H9 (cell line): ENCODE results near the gene MPPE1. TPM values are rescaled to one million over a fixed set of nuclear protein-coding genes. Genes with fewer than 3 reads are reported as not detected.

Experiments used
- DNase-seq: peaks from one replicate; pipeline ENCODE4 v3.0.0-alpha.2; 2017
- H2AFZ ChIP-seq: one replicate; pipeline ENCODE4 v1.6.1; 2013; ENCODE audit warnings: mild to moderate bottlenecking, low read length, control low read depth, moderate library complexity
- H2AK5ac ChIP-seq: 2 replicates; pipeline ENCODE4 v1.6.1; 2013; ENCODE audit warnings: low read length, control low read depth, mixed read lengths; ENCODE audit not compliant: insufficient read length
- H2BK120ac ChIP-seq: one replicate; pipeline ENCODE4 v1.6.1; 2013; ENCODE audit warnings: low read depth, mild to moderate bottlenecking, low read length, control low read depth, inconsistent platforms; ENCODE audit not compliant: poor library complexity, severe bottlenecking
- H2BK12ac ChIP-seq: 2 replicates; pipeline ENCODE4 v1.6.1; 2013; ENCODE audit warnings: low read length, control low read depth, mixed read lengths, low read depth; ENCODE audit not compliant: insufficient read length
- H2BK15ac ChIP-seq: 2 replicates; pipeline ENCODE4 v1.6.1; 2013; ENCODE audit warnings: low read depth, low read length, control low read depth
- H2BK20ac ChIP-seq: one replicate; pipeline ENCODE4 v1.6.1; 2013; ENCODE audit warnings: low read depth, mild to moderate bottlenecking, low read length, control low read depth, inconsistent platforms; ENCODE audit not compliant: poor library complexity, severe bottlenecking
- H2BK5ac ChIP-seq: 2 replicates; pipeline ENCODE4 v1.6.1; 2013; ENCODE audit warnings: low read length, control low read depth, mixed read lengths; ENCODE audit not compliant: insufficient read length
- H3K14ac ChIP-seq: 2 replicates; pipeline ENCODE4 v1.6.1; 2013; ENCODE audit warnings: low read length, control low read depth; ENCODE audit not compliant: insufficient read depth
- H3K18ac ChIP-seq: 2 replicates; pipeline ENCODE4 v1.6.1; 2013; ENCODE audit warnings: low read depth, mild to moderate bottlenecking, mixed read lengths, low read length, control low read depth; ENCODE audit not compliant: insufficient read length
- H3K23ac ChIP-seq: 2 replicates; pipeline ENCODE4 v1.6.1; 2013; ENCODE audit warnings: low read length, control low read depth, mixed read lengths, low read depth; ENCODE audit not compliant: insufficient read length
- H3K23me2 ChIP-seq: 2 replicates; pipeline ENCODE4 v1.6.1; 2013; ENCODE audit warnings: low read depth, mild to moderate bottlenecking, mixed read lengths, low read length, control low read depth; ENCODE audit not compliant: insufficient read length, poor library complexity, severe bottlenecking
- H3K27ac ChIP-seq: 2 replicates; pipeline ENCODE4 v1.5.1; 2013; ENCODE audit warnings: low read length, control low read depth, mixed read lengths, low read depth; ENCODE audit not compliant: insufficient read length
- H3K27me3 ChIP-seq: 2 replicates; pipeline ENCODE4 v1.6.1; 2013; ENCODE audit warnings: low read length, control low read depth, inconsistent platforms; ENCODE audit not compliant: insufficient read depth
- H3K4ac ChIP-seq: 2 replicates; pipeline ENCODE4 v1.6.1; 2013; ENCODE audit warnings: low read depth, mild to moderate bottlenecking, control low read depth, inconsistent platforms, low read length, moderate library complexity
- H3K4me1 ChIP-seq: 2 replicates; pipeline ENCODE4 v1.6.1; 2013; ENCODE audit warnings: low read length, control low read depth, inconsistent platforms; ENCODE audit not compliant: insufficient read depth
- H3K4me2 ChIP-seq: 2 replicates; pipeline ENCODE4 v1.6.1; 2013; ENCODE audit warnings: low read length, control low read depth, mixed read lengths; ENCODE audit not compliant: insufficient read length, insufficient read depth
- H3K56ac ChIP-seq: 2 replicates; pipeline ENCODE4 v1.6.1; 2013; ENCODE audit warnings: low read depth, mild to moderate bottlenecking, mixed read lengths, low read length, control low read depth; ENCODE audit not compliant: insufficient read length
- H3K79me1 ChIP-seq: 2 replicates; pipeline ENCODE4 v1.6.1; 2013; ENCODE audit warnings: low read depth, mild to moderate bottlenecking, moderate library complexity, low read length, control low read depth, inconsistent platforms; ENCODE audit not compliant: insufficient read depth, poor library complexity, severe bottlenecking
- H3K79me2 ChIP-seq: 2 replicates; pipeline ENCODE4 v1.6.1; 2013; ENCODE audit warnings: low read length, control low read depth, inconsistent platforms; ENCODE audit not compliant: insufficient read depth
- H3K9ac ChIP-seq: 2 replicates; pipeline ENCODE4 v1.6.1; 2013; ENCODE audit warnings: low read length, control low read depth, mixed read lengths; ENCODE audit not compliant: insufficient read length; ENCODE audit errors: extremely low read depth
- H3K9me3 ChIP-seq: one replicate; pipeline ENCODE4 v1.6.1; 2013; ENCODE audit warnings: low read depth, low read length, inconsistent platforms; ENCODE audit not compliant: control insufficient read depth
- H3T11ph ChIP-seq: one replicate; pipeline ENCODE4 v1.6.1; 2013; ENCODE audit warnings: mild to moderate bottlenecking, low read length, control low read depth, inconsistent platforms
- H4K20me1 ChIP-seq: one replicate; pipeline ENCODE4 v1.6.1; 2013; ENCODE audit not compliant: control insufficient read depth, insufficient read length, insufficient read depth
- H4K5ac ChIP-seq: 2 replicates; pipeline ENCODE4 v1.6.1; 2013; ENCODE audit warnings: low read depth, mild to moderate bottlenecking, mixed read lengths, low read length, control low read depth; ENCODE audit not compliant: insufficient read length
- H4K8ac ChIP-seq: replicated peaks from 2 replicates; pipeline ENCODE4 v1.6.1; 2013; ENCODE audit warnings: low read length, control low read depth, mixed read lengths, low read depth; ENCODE audit not compliant: insufficient read length
- H4K91ac ChIP-seq: 2 replicates; pipeline ENCODE4 v1.6.1; 2013; ENCODE audit warnings: low read depth, mild to moderate bottlenecking, moderate library complexity, mixed read lengths, low read length, control low read depth; ENCODE audit not compliant: insufficient read length
- H3K27ac Mint-ChIP-seq, 3 experiments: 2 replicates in 2 of 3; 3 replicates in 1 of 3; pipeline ENCODE4 v1.8.0; 2020 to 2021; ENCODE audit warnings: mixed read lengths in 3 of 3, mild to moderate bottlenecking in 1 of 3, moderate library complexity in 1 of 3
- H3K27me3 Mint-ChIP-seq: 2 replicates; pipeline ENCODE4 v1.8.0; 2021; ENCODE audit warnings: low read depth, mild to moderate bottlenecking, moderate library complexity, mixed read lengths
- H3K36me3 Mint-ChIP-seq, 3 experiments: 2 replicates in 2 of 3; 3 replicates in 1 of 3; pipeline ENCODE4 v1.8.0; 2020 to 2021; ENCODE audit warnings: low read depth in 3 of 3, mixed read lengths in 3 of 3; ENCODE audit not compliant: insufficient read depth in 1 of 3
- H3K4me1 Mint-ChIP-seq, 2 experiments: 2 replicates each; pipeline ENCODE4 v1.8.0; 2020; ENCODE audit warnings: mixed read lengths in 2 of 2
- H3K4me3 Mint-ChIP-seq, 2 experiments: 2 replicates in 1 of 2; 3 replicates in 1 of 2; pipeline ENCODE4 v1.8.0; 2020 to 2021; ENCODE audit warnings: mild to moderate bottlenecking in 2 of 2, mixed read lengths in 2 of 2, moderate library complexity in 1 of 2
- H3K9me3 Mint-ChIP-seq, 2 experiments: 2 replicates in 1 of 2; 3 replicates in 1 of 2; pipeline ENCODE4 v1.8.0; 2020; ENCODE audit warnings: mild to moderate bottlenecking in 2 of 2, mixed read lengths in 2 of 2, moderate library complexity in 1 of 2
- CTCF ChIP-seq: fragments of 200-600 bp; sonication (generic); conservative IDR thresholded peaks from 3 replicates; pipeline ENCODE4 v1.8.0; 2021; ENCODE audit warnings: antibody characterized with exemption, mild to moderate bottlenecking
- WGBS: extraction: QIAGEN DNeasy Blood & Tissue Kit; methylation state at CpG from one replicate; pipeline ENCODE4 v1.1.7; 2013; ENCODE audit warnings: missing lambda C conversion rate, low lambda C conversion rate, mixed read lengths; ENCODE audit not compliant: insufficient read length; ENCODE audit errors: extremely low coverage; 5-methylcytosine and 5-hydroxymethylcytosine counted together
- total RNA-seq: library from RNA; stranded (reverse); gene quantifications from 2 replicates; pipeline ENCODE4 v1.2.1, GENCODE V29; 2021

The MPPE1 gene
- total RNA-seq, 1 experiment from 2014 or later = 13.2 TPM

GRCh38 chr18:11872479-11873136 is 35.5 kb downstream of the MPPE1 start:
- H3K23me2 ChIP-seq = no peaks in the 10 kb centered on the region
- Mint-ChIP-seq H3K4me3 (no peak overlapping the region), H3K27ac (no peak overlapping the region; a peak in 2 of 7 replicates), H3K27me3 (no peaks in the 10 kb centered on the region), H3K9me3 (peaks cover 3% of the 10 kb centered on the region in 2 experiments; a peak in 3 of 5 replicates), H3K36me3 (peaks cover 29 to 59% (median 42%) of the 10 kb centered on the region in 3 experiments), H3K4me1 (peaks cover 10 to 11% of the 10 kb centered on the region in 2 experiments)
- H3K4ac ChIP-seq = no peak overlapping the region
- H3K27ac ChIP-seq = no peak overlapping the region
- no peak overlapping the region for H2BK5ac ChIP-seq
- TF ChIP-seq CTCF = peak; percentile 56
- DNase-seq = no peak
- H3K4me1 ChIP-seq = peaks cover 6% of the 10 kb centered on the region
- H2BK20ac ChIP-seq = no peak overlapping the region
- no peaks in the 10 kb centered on the region for H3K79me1 ChIP-seq
- no peak overlapping the region for H3K23ac ChIP-seq
- no peak overlapping the region for H2AK5ac ChIP-seq
- no peak overlapping the region for H4K91ac ChIP-seq
- H3K56ac ChIP-seq = no peak overlapping the region
- H3K79me2 ChIP-seq = no peaks in the 10 kb centered on the region
- H3K9me3 ChIP-seq = no peaks in the 10 kb centered on the region
- H4K20me1 ChIP-seq = no peaks in the 10 kb centered on the region
- H4K5ac ChIP-seq = no peak overlapping the region
- no peak overlapping the region for H2BK15ac ChIP-seq
- H3K9ac ChIP-seq = no peak overlapping the region
- no peak overlapping the region for H3T11ph ChIP-seq
- H3K14ac ChIP-seq = no peak overlapping the region
- H4K8ac ChIP-seq = no peak overlapping the region
- WGBS = no CpG with 5 or more reads among the region's 13 CpGs
- no peak overlapping the region for H3K4me2 ChIP-seq
- no peak overlapping the region for H2BK120ac ChIP-seq
- H2AFZ ChIP-seq = no peak overlapping the region
- H3K18ac ChIP-seq = no peak overlapping the region
- H3K27me3 ChIP-seq = no peaks in the 10 kb centered on the region
- no peak overlapping the region for H2BK12ac ChIP-seq
